Activated T-cell treated with anti-CD3 and anti-CD28 coated beads, Interleukin-2, amount 50 U/mL, for 1 hour (primary cell): ENCODE results near the gene SUMO4.

Experiments
- DNase-seq: peaks from one replicate; pipeline ENCODE4 v3.0.0-alpha.2; 2020

SUMO4 gene

DNA sequence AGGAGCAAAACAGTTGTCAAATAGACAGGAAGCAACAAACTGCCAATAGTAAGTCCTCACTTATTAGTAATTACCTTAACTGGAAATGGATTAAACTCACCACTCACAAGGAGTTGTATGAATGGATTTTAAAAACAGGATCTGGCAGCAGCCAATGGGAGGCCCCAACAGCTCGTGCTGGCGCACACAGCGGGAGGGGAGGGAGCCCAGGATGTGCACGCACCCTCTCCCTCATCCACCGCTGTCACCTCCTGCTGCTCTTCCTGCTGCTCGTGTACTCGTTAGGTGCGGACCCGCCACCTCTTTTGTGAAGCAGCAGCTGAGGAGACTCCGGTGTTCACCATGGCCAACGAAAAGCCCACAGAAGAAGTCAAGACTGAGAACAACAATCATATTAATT lies at the start of gene SUMO4:
SUMO4 (plus strand) TSS at position 213 of the 400 bp plus-strand sequence; CDS start at position 343, 130 bp downstream.
- no peak for DNase-seq

DNA sequence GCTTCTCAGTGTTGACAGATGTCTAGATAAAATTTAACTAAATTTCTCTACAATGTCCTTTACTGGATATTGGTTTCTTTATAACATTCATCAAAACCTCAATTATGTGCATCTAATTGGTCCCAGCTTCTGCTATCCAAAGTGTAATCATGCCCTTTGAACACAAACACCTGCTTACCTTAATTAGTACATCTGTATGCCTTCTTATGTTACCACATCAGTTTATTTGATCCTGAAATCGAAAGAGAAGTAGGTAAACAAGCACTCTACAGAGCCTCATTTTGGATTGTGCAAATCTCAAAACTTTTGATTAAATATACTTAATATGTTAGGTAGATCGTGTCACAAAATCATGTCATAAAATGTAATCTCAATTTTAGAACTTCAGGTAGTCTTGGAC lies 46.1 kb upstream of the SUMO4 start:
- no peak for DNase-seq

DNA sequence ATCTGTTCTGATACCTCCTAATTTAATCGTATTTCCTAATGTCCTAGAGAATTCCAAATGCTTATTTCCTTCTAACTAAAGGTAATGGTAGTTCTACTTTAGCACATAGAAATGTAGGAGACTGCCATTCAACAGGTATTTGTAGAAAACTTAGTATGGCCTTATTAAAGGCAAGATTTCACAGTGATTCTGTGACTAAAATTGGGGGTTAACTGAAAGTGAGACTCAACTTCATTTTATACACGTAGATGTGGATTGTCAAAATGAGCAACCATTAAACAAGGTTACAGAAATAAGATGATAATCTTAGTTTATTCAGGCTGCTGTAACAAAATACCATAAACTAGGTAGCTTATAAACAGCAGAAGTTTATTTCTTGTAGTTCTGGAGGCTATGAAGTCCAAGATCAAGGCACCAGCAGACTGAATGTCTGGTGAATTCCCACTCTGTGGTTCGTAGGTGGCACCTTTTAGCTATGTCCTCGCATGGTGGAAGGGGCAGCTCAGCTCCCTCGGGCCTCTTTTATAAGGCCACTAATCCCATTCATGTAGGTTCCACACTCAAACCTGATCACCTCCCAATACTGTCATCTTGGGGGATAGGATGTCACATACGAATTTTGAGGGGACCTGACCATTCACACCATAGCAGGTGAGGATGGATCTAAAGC lies 43.8 kb upstream of the SUMO4 start:
- DNase-seq, result no peak

DNA sequence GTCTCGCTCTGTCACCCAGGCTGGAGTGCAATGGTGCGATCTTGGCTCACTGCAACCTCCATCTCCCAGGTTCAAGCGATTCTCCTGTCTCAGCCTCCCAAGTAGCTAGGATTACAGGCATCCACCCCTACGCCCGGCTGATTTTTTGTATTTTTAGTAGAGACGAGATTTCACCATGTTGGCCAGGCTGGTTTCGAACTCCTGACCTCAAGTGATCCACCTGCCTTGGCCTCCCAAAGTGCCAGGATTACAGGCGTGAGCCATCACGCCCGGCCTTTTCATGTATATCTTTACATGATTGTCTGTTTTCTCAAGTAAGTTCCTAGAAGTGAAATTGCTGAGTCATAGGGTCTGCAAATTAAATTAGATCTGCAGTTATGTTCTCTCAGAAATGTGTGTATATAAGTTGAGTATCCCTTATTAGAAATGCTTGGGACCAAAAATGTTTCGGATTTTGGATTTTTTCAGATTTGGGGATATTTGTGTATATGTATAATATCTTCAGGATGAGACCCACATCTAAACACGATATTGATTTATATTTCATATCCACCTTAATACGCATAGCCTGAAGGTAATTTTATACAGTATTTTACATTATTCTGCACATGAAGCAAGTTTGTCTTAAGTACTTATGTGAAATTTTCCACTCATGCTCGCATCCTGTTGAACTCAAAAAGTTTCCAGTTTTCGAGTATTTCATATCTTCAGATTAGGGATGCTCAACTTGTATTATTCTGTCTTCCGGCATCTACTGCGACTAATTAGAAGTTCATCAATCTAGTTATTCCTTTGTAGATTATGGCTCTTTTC lies 42.1 kb upstream of the SUMO4 start:
- no peak for DNase-seq

DNA sequence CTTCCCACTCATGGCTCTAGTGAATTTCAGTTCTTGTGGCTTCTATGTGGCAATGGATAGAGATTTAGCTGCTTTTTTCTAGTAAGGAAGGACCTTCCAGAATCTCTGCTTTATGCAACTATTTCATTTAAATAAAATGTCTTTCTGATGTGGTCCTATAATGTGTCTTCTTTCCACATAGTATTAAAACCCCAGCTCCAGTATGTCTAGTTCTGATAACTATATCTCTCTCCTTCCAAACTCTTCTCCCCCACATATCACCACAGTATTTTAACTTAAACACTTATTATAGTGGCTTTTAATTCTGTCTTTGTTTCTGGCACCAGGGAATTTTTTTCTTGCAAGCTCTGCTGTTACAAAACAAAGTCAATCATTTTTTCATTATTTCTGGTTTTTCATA lies 40.6 kb upstream of the SUMO4 start:
- DNase-seq, result no peak

DNA sequence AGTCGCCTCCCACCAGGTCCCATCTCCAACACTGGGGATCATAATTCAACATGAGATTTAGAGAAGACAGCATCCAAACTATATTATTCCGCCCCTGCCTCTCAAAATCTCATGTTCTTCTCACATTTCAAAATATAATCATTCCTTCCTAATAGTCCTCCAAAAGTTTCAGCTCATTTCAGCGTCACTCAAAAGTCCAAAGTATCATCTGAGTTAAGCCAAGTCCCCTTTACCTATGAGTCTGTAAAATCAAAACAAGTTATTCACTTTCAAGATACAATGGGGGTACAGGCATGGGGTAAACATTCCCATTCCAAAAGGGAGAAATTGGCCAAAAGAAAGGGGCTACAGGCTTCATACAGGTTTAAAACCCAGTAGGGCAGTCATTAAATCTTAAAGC lies 39.5 kb upstream of the SUMO4 start:
- no peak for DNase-seq

DNA sequence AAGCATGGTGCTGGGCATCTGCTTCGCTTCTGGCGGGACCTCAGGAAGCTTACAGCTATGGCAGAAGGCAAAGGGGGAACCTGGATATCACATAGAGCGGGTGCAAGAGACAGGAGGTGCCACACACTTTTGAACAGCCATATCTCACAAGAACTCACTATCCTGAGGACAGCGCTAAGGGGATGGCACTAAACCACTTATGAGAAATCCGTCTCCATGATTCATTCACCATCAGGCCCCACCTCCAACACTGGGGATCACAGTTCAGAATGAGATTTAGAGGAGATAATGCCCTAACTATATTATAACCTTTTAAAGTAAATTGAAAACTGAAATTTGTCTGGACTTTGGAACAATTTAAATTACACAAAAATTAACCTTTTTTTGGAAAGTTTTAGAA lies 37.8 kb upstream of the SUMO4 start:
- DNase-seq, result no peak

DNA sequence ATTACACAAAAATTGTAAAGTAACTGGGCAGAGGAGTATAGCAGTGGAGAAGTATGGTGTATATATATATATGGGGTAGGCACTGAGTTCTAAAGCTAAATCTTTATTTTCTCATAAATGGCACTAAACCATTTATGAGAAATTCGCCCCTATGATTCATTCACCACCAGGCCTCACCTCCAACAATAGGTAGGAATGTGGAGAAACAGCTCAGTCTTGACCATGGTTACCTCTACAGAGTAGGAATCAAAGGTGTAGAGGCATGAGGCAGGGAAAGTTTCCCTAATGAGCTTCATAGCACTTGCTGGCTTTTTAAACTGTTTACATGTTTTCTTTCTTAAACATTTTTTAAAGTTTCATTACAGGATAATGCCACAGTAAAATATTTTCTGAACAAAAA lies 36.9 kb upstream of the SUMO4 start:
- no peak for DNase-seq

DNA sequence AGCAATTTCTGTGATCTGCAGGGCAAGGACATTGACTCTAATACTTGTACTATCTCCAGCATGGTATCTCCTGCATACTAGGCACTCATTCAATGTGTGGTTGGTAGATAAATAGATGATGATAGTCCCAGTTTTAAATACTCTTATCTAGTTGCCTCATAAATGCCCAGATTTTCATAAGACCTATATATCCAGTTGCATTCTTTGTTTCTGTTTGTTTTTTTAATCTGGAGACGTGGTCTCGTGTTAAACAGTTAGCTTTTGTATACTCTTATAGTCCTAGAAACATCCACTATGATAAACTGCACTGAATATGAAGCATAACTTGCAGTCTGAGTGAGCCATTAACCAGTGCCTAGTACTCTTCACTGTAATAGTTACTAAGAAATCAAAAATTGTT lies 35.5 kb upstream of the SUMO4 start:
- DNase-seq, result no peak

DNA sequence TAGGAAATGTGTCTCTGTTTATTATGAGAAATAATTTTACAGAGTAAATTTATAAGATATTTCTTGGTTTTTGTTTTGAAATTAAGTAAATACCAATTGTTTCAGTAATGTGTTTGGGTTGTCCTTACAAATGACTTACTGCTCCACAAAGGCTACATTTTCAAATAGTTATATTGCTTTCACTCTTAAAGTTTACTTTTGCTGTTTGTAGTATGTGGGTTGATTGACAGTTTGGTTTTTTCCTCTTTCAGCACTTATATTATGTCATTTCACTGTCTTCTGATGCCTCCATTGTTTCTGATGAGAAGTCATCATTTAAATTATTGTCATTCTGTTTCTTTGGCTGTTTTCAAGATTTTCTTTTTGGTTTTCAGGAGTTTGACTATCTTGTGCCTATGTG lies 34.9 kb upstream of the SUMO4 start:
- no peak for DNase-seq

DNA sequence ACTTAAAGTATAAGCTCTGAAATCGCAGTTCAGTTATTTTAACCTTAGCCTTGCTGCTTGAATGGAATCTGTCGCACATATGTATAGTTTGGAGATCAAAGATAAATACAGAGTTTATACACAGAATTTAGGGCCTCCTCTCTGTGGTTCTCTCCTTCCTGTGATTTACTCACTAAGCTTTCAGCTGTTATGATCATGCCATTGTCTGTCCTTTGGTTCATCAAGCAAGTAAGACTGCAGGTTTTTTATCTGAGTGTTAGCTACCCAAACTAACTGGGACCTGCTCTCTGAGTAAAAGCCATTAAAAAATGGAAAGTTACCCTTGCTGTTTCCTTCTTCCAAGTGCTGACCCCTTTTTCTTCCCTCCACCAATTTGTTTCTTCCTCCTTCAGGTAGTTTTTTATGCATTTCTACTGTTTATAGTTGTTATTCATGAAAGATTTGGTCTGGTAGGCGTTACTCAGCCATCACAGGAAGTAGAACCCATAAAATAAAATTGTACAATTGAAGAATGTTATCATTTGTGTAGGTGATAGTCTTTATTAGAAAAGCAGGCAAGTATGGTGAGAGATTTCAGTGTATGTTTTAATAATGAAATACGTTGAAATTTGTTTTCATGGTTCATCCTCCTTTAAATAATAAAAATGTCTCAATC lies 33.7 kb upstream of the SUMO4 start:
- DNase-seq, result no peak

DNA sequence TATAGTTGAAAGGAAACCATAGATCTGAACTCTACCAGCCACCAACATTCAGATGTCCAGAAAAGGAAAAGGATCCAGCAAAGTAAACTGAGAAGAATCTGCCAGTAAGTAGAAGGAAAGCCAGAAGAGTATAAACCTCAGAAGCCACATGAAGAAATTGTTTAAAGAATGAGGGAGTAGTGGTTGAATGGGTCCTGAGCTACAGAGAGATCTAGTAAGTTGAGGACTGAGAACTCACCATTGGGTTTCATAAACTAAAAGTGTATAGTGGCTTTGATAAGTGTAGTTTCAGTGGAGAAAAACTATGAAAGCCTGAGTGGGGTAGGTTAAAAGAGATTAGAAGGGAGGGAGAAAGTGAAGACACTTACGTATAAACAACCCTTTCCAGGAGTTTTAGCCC lies 32.0 kb upstream of the SUMO4 start:
- no peak for DNase-seq

DNA sequence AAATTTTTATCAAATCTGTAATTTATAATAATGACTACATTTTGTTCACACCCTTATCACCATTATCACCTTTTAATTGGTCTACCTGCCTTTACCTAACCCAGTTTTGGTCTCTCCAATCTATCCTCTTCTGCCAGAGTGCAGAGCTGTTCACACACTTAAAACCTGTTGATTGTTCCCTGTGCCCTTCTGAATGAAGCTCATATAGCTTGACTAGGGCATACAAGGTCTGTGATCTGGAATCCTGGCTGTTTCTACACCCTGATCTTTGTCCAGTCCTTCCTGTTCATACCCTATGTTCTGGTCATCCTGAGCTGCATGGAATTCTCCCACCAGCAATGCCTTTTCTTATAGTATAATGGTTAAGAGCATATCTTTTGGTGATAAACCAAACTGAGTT lies 28.9 kb upstream of the SUMO4 start:
- no peak for DNase-seq

DNA sequence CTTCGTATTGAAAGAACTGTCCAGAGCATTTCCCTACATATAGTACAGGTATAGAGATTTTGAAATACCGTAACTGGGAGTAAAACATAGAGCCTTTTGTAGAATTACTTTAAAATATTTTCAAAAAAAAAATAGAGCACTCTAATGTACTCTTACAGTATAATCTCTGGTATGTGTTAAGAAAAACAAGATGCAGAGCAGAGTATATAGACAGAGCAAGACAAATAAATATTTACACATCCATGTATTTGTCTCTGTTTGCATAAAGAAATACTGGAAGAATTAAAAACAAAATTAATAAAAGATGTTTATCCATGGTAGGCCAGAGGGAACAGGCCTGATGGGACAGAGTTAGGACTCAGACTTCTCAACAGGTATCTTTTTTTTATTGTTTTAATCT lies 28.0 kb upstream of the SUMO4 start:
- DNase-seq, result no peak

DNA sequence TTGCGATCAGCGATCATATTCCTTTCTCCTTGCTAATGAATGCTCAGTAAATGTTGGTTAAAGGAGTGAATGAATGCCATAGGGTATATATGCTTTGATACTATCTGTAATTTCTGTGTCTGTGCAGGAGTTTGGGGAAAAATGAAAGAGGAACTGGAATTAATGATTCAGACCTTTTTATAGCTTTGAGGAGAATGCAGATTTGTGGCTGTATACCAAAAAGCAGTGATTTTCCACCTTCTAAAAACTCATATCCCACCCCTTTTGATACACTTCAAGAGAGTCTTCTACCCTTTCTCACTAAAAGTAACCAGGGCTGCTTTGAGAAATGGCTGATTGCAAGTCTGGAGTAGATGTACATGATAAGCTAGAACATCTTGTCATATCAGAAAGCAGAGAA lies 26.6 kb upstream of the SUMO4 start:
- no peak for DNase-seq

DNA sequence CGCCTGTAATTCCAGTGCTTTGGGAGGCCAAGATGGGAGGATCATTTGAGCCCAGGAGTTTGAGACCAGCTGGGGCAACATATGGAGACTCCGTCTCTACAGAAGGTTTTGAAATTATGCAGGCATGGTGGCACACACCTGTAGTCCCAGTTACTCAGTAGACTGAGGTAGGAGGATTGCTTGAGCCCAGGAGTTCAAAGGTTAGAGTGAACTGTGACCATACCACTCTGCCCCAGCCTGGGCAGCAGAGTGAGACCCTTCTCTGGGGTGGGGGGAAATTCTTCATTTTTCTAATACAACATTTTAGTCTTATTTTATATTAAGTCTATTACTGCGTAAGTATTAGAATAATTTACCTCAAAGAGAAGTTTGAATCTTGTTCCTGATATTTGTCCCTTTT lies 20.1 kb upstream of the SUMO4 start:
- no peak for DNase-seq

DNA sequence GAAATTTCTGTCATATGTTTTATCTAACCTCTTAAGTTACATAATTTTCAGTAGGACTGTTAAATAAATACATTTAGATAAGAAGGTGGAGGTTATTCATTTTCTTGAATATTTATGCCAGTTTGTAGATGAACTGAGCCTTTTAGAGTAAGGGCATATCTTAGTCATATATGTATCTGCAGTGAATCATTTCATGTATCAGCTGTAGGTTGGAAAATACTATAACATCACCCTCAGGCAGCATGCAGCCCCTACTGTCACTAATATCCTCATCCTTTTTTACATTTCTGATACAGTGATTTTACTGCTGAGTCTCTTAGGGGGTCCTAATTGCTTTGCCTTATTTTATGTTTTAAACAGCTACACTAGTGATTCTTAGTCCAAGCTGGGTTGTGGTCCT lies 19.5 kb upstream of the SUMO4 start:
- DNase-seq, result no peak

DNA sequence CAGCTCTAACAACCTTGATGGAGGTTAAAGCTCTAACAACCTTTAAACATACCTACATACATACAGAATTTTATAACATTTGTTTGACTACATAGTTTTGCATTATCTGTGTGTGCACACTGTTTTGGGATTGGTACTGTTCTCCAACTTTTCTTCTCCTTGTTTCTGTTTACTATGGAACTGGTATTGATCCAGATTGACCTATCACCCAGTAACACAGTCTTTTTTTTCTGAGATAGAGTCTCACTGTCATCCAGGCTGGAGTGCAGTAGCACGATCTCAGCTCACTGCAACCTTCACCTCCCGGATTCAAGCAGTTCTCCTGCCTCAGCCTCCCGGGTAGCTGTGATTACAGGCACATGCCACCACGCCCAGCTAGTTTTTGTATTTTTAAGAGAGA lies 16.7 kb upstream of the SUMO4 start:
- no peak for DNase-seq

DNA sequence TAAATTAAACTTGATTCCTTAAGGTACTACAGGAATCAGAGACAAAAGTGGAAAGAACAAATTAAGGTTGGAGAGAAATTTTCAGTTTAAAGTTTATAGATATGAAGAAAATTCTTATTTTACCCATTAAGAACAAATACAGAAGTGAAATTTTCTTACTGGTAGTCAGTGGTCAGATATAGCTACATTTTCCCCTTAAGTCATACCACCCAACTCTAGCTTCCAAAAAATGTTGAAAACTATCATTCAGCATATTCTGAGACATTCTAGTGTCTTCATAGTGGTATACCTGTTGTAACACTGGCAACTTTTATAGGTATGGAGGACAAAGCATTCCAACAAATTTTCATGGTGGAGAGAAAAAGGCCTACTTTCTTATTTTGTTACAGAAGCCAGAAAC lies 15.6 kb upstream of the SUMO4 start:
- DNase-seq, result no peak

DNA sequence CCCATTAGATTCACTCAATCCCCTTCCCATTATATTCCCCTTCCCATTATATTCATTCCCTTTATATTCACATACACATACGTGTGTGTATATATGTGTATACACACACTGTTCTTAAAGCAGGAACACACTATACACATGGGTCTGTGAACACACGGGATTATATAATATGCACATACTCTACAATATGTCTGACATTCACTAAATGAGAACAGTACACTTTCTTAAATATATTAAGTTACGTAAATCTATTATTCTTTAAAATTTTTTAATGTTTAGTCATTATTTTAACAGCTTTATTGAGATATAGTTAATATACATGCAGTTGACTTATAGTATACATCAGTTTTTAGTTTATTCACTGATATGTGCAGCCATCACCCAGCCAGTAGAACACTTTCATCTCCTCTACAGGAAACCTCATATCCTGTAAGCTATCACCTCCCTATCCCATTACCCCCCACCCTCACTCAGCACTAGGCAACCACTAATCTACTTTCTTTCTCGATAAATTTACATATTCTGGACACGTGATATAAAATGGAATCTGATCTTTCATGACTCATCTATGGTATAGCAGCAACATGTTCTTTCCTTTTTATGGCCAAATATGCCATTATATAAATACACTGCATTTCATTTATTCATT lies 13.9 kb upstream of the SUMO4 start:
- DNase-seq, result no peak

DNA sequence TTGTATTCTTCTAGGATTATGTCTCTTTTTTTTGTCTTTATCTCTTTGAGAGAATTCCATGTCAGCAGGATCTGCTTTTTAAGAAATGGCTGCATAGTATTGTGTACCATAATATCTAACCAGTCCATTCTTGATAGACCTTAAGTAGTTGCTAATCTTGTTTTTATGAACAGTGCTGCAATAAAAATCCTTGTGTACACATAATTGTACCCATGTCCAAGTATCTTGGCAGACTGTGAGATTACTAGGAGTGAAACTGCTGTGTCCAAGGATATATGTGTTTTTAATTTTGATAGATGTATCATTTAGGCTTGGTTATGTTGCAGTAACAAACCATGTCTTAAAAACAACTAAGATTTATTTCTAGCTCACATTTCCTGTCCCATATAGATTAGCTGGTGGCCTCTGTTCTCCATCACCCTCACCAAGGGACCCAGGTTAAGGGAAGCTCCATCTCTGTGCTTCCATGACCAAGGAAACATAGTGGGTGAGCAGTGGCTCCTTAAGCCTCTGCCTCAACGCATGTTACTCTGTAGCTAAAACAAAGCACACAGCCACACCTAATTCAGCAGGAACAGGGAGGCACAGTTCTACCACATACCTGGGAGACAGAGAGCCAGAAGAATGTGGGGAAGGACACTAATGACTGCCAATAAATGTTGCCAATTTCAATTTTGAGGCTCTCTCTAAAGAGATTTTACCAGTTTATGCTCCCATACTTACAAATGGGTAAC lies 12.1 kb upstream of the SUMO4 start:
- no peak for DNase-seq

DNA sequence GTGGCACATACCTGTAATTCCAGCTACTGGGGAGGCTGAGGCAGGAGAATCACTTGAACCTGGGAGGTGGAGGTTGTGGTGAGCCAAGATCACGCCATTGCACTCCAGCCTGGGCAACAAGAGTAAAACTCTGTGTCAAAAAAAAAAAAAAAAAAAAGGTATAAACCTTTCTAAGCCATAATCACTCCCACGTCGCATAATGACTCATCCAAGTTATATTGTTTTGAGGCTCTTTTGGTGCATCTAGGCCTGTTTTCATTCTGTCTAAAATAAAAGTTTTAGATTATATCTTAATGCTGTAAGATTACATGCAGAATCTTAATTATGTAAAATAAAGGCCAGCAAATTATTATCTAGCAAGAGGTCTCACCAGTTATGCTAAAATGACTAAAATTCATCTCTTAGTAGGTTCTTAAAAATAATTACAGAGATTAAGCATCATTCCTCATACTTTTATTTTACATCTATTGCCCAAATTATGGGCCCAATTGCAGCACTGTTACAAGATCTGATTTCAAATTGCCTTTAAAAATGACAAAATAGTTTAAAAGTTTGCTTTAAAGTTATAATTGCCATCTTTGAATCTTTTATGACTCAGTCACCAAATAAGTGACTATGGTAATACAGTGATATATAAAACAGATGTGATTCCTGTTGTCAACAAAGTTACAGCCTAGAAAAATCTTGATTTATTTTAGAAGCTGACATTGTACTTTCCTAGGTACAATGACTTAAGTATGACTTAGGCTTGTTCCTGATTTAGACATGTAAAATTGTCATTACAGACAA lies 10.4 kb upstream of the SUMO4 start:
- no peak for DNase-seq
